ENCODE measurements around the gene GPBP1L1.

GRCh38 chr1:45686288-45687013 is at the start of gene GPBP1L1:
- TF ChIP-seq CTCF (IDR thresholded peaks at IDR 0.05) (no peak), EZH2phosphoT487 (IDR thresholded peaks at IDR 0.05) (no peak)

Measured in neural progenitor cell (in vitro differentiated cells).